Activated T-cell treated with anti-CD3 and anti-CD28 coated beads for 1 hour (primary cell): Measurements from ENCODE around the gene TCEAL6.
"Not testable (repeated sequence)": the region's sequence is repeated elsewhere in the genome, so short reads cannot be mapped to it uniquely, and the experiment has no call there.

Experiments
- DNase-seq: peaks from one replicate; pipeline ENCODE4 v3.0.0-alpha.2; 2020; ENCODE audit warnings: low read depth

Gene TCEAL6

DNA sequence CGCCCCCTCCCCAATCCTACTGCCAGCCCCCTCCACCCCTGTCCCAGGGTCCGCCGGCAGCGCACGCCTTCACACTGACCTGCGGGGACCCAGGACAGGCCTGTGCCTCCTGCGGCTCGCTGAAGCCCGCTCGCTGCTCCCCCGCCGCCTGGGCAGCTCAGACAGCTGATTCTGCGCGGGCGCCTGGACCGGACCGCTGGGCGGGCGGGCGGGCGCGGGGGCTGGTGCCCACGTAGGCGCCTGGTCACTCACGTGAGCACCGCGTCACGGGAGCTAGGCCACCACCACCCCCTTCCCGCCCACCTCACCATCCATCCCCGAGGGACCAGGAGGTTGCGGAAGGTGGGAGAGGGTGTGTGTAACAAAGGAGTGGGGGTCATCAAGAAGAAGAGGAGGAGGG, at the start of gene TCEAL6:
TSS of gene TCEAL6 (minus strand) at position 208 of the 400 bp plus-strand sequence.
- DNase-seq, result not testable (repeated sequence)

DNA sequence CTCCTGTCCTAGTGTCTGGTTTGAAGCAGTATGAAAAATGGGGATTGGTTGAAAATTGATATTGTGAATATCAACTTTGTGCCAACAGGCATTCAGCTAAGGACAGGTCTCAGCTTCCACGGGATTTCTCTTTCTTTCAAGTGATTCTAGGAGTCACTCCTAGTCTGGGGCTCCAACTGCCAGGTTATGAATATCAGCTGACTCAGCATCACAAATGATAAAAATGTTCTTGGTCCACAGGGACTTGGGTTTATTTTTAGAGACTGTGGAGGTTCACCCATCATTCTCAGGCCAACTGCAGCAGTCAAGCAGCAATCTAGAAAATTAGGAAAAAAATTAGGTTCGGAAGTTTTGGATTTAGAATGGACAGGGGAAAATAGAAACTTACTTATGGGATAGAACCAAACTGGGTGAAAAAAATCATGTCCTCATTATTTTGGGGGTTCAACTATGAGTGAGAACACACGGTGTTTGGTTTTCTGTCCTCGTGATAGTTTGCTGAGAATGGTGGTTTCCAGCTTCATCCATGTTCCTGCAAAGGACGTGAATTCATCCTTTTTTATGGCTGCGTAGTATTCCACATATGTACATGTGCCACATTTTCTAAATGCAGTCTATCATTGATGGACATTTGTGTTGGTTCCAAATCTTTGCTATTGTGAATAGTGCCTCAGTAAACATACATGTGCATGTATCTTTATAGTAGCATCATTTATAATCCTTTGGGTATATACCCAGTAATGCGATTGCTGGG, 43.9 kb upstream of the TCEAL6 start:
- no peak for DNase-seq

DNA sequence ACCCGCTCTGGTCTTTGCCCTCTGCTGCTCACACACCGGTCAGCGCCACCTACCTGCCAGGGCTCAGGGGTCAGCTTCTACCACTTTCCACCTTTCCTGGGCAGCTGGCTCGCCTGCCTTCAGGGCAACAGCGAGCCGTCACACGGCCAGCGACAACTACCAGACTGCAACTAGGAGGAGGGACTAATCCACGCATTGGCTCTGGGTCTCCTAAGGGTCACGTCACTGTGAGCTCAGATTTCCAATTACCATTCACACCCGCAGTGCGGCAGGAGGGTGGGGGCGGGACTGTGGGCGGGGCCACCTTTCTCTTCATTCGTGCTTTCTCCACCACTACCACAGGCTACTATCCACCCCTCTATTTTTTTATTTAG, 13.5 kb upstream of the TCEAL6 start, which contains the start of gene BEX5:
TSS of gene BEX5 (minus strand) at position 172 of the 374 bp plus-strand sequence. CDS start 1,712 bp downstream, outside the sequence.
- DNase-seq, result peak; percentile 26

DNA sequence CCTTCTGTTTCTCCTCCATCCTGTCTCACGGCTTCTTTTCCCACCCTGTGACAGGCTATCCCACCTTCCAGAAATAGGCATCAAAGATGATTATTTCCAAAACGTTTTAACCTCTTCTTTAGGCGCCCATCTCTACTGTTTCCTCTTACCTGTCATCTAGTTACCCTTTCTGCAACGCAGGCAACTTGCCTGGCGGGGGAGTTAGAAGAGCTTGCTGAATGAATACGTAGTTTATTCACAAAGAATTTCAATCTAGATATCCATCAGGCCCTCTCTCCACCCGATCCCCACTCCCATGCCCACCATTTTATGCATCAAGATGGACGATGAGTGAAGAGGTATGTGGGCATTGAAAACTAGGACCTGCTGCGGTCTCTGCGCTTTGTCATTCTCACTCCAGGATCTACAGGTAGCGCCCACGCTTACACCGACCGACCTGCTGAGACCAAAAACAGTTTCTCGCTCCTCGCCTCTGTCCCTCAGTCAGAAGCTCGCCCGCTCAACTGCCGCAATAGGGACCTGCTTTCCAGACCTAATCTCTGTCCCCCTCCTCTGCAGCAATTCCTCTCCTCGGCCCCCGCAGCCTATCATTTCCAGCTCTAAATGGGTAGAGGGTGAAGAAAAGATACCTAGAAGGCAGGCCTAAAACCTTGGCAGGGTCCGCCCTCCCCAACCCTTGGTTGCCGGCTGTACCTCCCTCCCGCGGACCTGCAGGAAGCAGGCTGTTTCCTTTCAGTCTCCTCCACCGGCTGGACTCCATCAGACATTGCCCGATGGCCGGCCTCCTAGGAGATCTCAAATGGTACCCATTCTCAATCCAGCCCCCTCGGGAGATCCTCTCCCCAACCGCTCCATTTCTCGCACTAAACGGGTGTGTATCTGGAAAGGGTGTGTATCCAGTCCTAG, 12.9 kb upstream of the TCEAL6 start:
- DNase-seq, result peak; percentile 1

DNA sequence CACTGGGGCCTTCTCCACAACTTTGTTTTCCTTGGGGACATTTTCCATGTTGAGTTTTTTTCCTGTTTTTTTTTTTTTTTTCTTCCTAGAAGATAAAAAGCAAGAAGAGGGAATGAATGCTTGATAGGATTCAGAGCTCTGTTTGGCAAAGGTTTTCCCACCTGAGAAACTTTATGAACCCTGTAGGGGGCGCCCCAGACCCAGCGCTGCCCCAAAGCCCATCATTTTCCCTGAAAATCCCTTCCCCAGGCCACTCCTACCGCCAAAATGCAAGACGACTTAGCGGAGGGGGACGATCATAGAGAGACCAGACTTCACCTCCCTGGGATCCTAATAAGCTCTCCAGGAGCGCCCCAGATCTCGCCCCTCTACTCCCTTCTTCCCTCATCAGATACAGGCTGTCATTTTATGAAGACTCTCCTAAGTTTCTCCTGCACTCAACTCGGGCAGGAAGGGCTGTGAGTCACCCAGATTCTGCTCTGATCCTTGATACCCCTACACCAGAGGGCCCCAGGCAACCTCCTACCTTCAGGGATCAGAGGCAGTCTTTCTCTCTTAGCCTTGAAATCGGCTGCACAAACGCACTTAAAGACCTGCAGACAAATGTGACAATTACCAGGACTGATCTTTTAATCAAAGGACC, 12.1 kb upstream of the TCEAL6 start:
- no peak for DNase-seq

DNA sequence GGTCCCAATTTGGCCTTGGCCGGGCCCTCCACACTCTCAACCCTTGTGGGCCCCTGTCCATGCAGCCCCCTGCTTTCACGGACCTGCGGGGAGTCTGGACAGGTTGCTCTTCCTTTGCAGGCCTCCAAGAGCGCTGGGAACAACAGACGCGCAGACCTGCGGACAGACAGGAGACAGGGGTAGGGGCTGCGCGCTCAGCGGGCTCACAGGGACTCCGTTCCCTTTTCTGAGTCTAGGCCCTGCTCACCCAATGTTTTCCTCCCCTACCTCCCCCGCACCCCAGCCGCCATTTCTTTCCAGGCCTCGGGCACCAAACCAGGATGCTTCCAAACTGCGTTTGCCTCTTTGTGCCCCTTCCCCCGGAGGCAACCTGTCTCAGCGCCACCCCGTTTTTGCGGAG, 650 bp downstream of the TCEAL6 start:
- not testable (repeated sequence) for DNase-seq

DNA sequence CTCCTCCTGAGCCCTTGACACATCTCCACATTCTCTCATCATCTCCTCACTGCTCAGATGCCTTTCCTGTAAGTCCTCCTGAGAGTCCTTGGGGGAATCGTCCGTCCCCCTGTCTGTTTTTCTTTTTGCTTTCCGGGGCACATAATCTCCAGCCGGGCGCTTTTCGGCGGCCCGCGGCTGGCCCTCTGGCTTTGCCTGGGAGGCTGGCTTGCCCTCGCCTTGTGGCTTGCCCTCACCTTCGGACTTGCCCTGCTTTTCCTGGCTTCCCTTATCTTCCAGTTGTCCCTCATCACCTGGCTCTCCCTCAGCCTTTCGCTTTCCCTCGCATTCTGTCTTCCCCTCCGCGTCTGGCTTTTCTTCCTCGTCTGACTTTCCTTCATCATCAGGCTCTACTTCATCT, 1.4 kb downstream of the TCEAL6 start:
- DNase-seq, result not testable (repeated sequence)

DNA sequence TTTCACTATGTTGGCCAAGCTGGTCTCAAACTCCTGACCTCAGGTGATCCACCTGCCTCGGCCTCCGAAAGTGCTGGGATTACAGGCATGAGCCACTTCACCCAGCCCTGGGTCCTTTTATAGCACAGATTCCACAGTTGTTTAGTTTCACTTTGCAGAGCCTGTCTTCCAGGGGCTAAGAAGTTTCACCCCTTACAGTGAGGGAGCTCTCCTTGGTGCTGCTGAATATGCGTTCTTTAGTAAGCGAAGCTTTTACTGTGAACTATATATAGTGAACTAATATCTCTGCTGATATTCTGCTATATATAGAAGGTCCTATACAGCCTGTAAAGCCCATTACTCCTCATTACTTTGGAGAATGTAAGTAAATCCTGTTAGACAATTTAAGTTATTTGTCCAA, 4.2 kb downstream of the TCEAL6 start:
- no peak for DNase-seq

DNA sequence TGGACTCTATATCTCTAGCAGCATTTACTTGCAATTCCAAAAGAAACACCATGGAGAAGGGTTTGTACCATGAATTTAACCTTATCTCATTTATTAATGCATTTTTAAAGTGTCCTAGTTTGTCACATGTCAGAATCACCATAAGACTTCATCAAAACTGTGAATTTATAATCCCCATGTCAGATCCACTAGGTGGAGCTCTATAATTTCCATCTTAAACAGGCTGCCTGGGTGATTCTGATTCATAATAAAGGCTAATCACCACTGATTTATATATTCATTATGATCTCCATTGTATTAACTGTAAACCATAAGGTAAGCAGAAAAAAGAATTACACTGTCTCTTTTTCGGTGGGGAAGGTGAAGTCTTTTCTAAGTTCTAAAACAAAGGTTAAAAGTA, 12.8 kb downstream of the TCEAL6 start:
- no peak for DNase-seq

DNA sequence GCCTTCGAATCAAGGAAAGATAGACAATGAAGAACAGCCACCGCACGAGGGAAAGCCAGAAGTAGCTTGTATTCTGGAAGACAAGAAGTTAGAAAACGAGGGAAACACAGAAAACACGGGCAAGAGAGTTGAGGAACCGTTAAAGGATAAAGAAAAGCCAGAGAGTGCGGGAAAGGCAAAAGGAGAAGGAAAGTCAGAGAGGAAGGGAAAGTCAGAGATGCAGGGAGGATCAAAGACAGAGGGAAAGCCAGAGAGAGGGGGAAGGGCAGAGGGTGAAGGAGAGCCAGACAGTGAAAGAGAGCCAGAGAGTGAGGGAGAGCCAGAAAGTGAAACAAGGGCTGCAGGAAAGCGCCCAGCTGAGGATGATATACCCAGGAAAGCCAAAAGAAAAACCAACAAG, 15.4 kb downstream of the TCEAL6 start:
- DNase-seq, result no peak

DNA sequence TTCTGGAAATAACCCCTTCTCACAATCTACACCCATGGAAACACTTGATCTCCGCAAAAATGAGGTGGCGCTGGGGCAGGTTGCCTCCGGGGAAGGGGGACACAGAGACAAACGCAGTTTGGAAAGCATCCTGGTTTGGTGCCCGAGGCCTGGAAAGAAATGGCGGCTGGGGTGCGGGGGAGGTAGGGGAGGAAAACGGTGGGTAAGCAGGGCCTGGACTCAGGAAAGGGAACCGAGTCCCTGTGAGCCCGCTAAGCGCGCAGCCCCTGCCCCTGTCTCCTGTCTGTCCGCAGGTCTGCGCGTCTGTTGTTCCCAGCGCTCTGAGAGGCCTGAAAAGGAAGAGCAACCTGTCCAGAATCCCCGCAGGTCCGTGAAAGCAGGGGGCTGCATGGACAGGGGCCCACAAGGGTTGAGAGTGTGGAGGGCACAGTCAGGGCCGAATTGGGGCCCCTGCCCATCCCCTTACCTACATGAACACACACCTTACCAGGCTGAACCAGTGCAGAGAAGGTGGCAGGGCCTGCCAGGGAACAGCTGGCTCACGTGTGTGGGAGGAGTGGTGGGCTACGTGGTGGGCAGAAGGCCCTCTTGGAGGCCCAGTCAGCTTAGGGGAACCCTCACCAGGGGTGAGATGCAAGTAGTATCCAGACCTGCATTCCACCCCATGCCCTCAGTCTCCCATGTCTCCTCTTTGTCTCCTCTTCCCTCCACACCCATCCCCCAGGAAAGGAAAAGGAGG, 16.0 kb downstream of the TCEAL6 start:
- not testable (repeated sequence) for DNase-seq

DNA sequence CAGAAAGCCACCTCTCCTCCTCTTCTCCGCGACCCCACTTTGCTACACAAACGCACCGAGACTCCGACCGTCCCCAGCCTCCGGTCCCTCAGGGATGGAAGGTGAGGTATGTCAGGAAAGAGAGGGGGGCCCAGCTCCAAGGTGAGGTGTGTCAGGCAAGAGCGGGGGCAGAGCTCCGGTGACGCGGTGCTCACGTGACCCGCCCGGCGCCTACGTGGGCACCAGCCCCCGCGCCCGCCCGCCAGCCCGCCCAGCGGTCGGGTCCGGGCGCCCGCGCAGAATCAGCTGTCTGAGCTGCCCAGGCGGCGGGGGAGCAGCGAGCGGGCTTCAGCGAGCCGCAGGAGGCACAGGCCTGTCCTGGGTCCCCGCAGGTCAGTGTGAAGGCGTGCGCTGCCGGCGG, 16.8 kb downstream of the TCEAL6 start, which contains the start of gene TCEAL2:
TSS of gene TCEAL2 (plus strand) at position 244 of the 400 bp plus-strand sequence. CDS start 1,152 bp downstream, outside the sequence.
- not testable (repeated sequence) for DNase-seq

DNA sequence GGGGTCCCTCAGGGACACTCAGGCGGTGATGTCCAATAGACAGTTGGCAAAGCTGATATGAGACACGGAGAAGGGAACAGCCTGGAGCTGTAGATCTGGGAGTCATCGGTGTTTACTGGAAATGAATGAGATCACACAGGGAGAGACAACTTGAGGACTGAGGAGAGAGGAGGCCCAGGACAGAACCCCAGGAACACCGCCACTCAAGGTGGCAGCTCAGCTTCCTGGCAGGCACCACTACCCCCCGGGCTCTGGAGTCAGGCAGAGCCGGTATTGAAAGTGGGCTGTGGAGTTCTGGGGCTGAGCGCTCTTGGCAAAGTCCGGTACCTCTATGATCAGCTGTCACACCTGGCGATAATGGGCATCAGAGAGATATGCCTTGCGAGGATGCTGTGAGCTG, 17.3 kb downstream of the TCEAL6 start:
- DNase-seq, result not testable (repeated sequence)

DNA sequence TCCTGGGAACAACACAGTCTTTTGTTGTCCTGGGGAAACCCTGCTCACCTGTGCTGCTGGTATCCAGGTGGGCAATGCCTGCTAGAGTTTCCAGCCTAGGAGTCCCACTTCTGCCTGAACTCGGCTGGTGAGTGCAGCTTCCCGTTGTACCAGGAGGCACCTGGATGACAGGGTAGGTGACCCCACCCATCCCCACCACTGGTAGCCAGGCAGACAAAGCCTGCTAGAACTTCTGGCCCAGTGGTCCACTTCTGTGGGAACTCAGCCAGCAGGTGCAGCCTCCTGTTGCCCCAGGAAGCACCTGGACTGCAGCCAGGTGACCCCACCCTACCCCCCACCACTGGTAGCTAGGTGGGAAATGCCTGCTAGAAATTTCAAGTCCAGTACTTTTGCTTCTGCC, 26.5 kb downstream of the TCEAL6 start:
- DNase-seq, result no peak

DNA sequence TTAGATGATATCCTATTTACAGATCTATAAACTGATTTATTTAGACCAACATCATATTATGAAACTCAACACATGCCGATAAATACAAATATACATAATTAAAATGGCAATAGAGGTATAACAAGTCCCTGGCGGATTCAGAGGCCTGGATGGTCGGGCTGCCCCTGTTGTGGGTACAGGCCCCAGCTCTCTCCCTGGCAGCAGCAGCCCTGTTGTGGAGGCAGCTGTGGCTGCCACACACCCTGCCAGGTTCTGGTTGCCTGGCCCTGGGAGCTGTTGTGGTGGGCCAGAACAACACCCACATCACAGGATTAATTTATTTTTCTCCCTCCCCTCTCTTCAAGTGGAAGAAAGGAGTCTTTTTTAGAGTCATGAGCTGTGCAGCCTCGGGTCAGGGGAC, 28.9 kb downstream of the TCEAL6 start:
- DNase-seq, result no peak
